IPS DF 19.7 (cell line): ENCODE measurements around the gene LRRC37B.
"Not testable (repeated sequence)": the region's sequence is repeated elsewhere in the genome, so short reads cannot be mapped to it uniquely, and the experiment has no call there.

ENCODE experiments used
- DNase-seq: peaks from one replicate; pipeline ENCODE4 v3.0.0-alpha.2; 2013; ENCODE audit warnings: low read depth, low spot score

Gene LRRC37B

DNA sequence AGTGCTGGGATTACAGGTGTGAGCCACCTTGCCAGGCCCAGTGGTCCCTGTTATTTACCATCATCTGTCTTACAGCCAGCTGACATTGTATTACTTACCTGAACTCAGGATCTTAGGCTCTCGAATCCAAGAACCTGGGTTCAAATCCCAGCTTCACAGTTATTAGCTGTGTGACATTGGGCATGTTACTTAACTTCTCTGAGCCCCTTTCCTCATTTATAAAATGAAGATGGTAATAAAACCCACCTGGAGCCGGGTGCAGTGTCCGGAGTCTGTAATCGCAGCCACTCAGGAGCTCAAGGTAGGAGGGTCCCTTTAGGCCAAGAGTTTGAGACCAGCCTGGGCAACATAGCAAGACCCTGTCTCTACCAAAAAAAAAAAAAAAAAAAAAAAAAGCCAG is 79.7 kb downstream of the LRRC37B start:
- DNase-seq: not testable (repeated sequence)

DNA sequence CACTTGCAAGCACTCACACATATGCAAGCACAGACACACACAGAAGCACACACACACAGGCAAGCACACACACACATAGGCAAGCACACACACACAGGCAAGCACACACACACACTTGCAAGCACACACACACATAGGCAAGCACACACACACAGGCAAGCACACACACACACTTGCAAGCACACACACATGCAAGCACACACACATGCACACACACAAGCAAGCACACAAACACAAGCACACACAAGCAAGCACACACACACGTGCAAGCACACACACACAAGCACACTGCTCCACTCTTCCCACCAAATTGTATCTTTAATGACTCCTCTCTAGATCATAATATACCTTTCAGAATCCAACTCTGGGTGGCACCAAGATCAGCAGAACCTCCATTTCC is 84.9 kb downstream of the LRRC37B start:
- not testable (repeated sequence) for DNase-seq

DNA sequence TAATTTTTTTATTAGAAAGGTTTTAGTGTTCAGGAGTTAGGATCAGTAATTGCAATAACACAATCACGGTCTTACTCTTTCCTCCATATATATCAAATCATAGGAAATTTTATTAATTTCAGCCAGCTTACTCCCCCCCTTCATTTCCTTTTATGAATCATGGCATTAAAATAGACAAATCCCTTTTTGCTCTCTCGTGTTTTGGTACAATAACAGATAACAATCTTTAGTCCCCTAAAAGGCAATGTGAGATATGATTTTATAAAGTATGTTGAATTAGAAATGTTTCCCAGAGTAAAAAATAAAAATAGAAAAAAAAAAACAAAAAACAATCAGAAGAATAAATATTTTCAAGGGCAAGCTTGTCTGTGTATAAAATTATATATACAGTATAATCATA is 92.5 kb downstream of the LRRC37B start:
- DNase-seq: no peak

DNA sequence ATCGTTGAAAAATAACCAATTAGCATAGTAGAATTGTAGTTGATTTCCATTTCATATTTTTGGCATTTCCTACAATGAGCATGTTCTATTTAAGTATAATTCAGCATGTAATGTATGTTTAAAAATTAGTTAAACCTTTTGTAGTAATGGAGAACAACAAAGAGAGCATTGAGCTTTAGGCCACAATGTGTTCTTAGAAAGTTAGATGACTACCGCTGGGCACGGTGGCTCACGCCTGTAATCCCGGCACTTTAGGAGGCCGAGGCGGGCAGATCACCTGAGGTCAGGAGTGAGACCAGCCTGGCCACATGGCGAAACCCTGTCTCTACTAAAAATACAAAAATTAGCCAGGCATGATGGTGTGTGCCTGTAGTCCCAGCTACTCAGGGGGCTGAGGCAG is 93.1 kb downstream of the LRRC37B start:
- DNase-seq: not testable (repeated sequence)

DNA sequence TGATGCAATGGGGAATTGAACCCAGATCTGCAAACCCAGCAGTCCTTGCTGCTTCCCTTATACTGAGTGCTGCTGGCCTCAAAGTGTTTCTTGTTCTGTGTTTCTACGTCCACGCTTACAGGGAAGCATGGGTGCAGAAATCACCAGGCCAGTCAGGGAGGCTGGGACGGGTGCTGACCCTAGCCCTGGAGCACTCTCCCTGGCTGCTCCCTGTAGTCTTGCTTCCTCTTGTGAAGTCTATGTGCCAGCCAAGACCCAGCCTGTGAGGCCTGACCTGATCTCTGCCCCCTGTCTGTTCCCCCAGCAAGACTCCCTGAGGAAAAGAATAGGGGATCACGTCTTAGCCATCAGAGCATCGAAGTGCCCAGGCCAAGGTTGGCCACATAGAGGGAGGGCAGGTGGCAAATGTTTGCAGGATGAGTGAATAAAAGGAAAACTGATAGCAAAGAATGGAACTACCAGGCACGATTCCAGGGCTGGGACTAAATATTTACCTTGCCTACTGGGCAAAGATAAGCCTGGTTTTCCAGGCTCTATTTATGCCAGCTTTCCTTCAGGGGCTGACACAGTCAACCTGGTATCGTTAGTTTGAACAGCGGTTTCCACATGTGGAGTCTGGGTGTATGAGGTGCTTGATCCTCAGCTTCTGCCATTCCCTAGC is 93.9 kb downstream of the LRRC37B start:
- DNase-seq: no peak

DNA sequence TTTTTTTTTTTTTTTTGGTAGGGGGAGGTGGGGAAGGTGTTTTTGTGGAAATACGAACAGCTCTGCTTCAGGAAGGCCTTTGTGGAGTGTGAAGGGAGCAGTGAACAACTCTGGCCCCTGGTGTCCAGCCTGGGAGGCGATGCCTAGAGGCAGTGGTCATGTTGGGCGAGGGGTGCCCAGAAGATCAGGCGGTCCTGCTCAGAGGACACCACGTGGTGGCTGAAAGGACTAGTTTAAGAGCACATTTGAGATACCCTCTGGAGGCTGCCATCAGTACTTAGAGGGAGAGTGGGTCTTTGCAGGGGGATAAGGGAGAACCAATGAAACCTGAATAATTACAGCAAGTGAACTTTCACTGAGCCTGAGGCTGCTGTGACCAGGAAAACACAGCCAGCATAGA is 95.0 kb downstream of the LRRC37B start:
- DNase-seq: no peak

DNA sequence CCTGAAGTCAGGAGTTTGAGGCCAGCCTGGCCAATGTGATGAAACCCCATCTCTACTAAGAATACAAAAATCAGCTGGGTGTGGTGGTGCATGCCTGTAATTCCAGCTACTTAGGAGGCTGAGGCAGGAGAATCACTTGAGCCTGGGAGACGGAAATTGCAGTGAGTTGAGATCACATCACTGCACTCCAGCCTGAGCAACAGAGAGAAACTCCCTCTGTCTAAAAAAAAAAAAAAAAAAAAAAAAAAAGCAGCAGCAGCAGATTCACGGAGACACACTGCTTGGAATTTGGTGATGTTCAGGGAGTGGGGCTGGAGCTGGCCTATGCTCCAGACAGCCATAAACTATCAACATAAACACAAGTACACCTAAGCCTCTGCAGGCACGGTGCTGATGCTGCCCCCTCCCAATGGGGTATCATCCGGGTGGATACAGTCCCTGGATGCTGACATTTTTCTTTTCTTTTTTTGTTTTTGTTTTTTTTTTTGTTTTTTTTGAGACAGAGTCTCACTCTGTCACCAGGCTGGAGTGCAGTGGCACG is 95.5 kb downstream of the LRRC37B start:
- no peak for DNase-seq
